Testis (tissue), 3 donors: ENCODE measurements around the gene ZNF503. TPM values are rescaled to one million over a fixed set of nuclear protein-coding genes. Genes with fewer than 3 reads are reported as not detected.

ENCODE experiments used
- DNase-seq: peaks from one replicate; pipeline ENCODE4 v3.0.0-alpha.2; 2019
- H3K27ac ChIP-seq, 2 donors: fragments of 200-600 bp; sonication (generic); one replicate each; pipeline ENCODE4 v1.5.1; 2019
- H3K27me3 ChIP-seq: fragments of 200-600 bp; sonication (generic); one replicate; pipeline ENCODE4 v1.5.1; 2019
- H3K36me3 ChIP-seq: fragments of 200-600 bp; sonication (generic); one replicate; pipeline ENCODE4 v1.5.1; 2017; ENCODE audit warnings: low read depth; ENCODE audit errors: missing control alignments
- H3K4me1 ChIP-seq: fragments of 200-600 bp; sonication (generic); one replicate; pipeline ENCODE4 v1.5.1; 2019
- H3K4me3 ChIP-seq, 2 donors: fragments of 200-600 bp; sonication (generic); one replicate each; pipeline ENCODE4 v1.5.1; 2017 to 2019
- H3K9me3 ChIP-seq: fragments of 200-600 bp; sonication (generic); one replicate; pipeline ENCODE4 v1.5.1; 2017
- CTCF ChIP-seq, 3 experiments: fragments of 450-650 bp in 2 of 3; fragments of 200-600 bp in 1 of 3; sonication (generic) in 1 of 3; IDR thresholded peaks; one replicate each; pipeline ENCODE4 v1.5.1; 2016 to 2019; ENCODE audit warnings: antibody characterized with exemption in 3 of 3, mild to moderate bottlenecking in 2 of 3, moderate library complexity in 1 of 3
- POLR2A ChIP-seq: fragments of 450-650 bp; IDR thresholded peaks from one replicate; pipeline ENCODE4 v1.6.1; 2017; ENCODE audit warnings: antibody characterized with exemption, mild to moderate bottlenecking, moderate library complexity
- WGBS, 2 donors: methylation state at CpG; one replicate each; pipeline ENCODE4 v1.1.5; 2018; 5-methylcytosine and 5-hydroxymethylcytosine counted together
- intact Hi-C: fragments of 100-400 bp; cut with DNase I; formaldehyde crosslinking; loops from one replicate; pipeline ENCODE4 v1.15.1; 2023; ENCODE audit warnings: low total_unique reads
- polyA plus RNA-seq: library from polyadenylated mRNA; stranded (reverse); fragments of 350-450 nt; fragmentation: Illumina TruSeq; extraction: RNeasy Lipid Tissue Mini Kit (QIAGEN cat#74804); gene quantifications from one replicate; pipeline ENCODE4 v1.2.3, GENCODE V29; 2014; ENCODE audit warnings: low read depth, low replicate concordance; ENCODE audit not compliant: insufficient read depth
- total RNA-seq, 2 donors: library from RNA; depleted of rRNA; stranded (reverse); fragments of >200 nt; gene quantifications; one replicate each; pipeline ENCODE4 v1.2.3, GENCODE V29; 2016

ZNF503 gene
- total and polyA plus RNA-seq, 3 donors from 2014 or later = 7.0 to 9.8 (median 8.0) TPM

- no peak overlapping the region for H3K4me3 ChIP-seq
- intact Hi-C loops = no loop called here
- no peak overlapping the region for H3K27ac ChIP-seq
- DNase-seq = no peak
- H3K9me3 ChIP-seq = no peaks in the 10 kb centered on the region
- TF ChIP-seq POLR2A (no peak), CTCF (IDR thresholded peaks at IDR 0.05) (no peak)
- H3K4me1 ChIP-seq = peaks cover 3% of the 10 kb centered on the region
- H3K27me3 ChIP-seq = no peaks in the 10 kb centered on the region
- H3K36me3 ChIP-seq = no peaks in the 10 kb centered on the region
- 94 to 95% methylated on average over 1 of the region's 1 CpG for WGBS, 2 donors
Observed at GRCh38 chr10:75414527-75414926, 13.0 kb upstream of the ZNF503 start.

- 47 to 51% methylated on average over 10 of the region's 10 CpGs for WGBS, 2 donors
- H3K4me3 ChIP-seq = peak overlapping the region in 1 of 2 donors; percentile 74
- no peak for DNase-seq
- peaks cover 3% of the 10 kb centered on the region for H3K4me1 ChIP-seq
- no peaks in the 10 kb centered on the region for H3K36me3 ChIP-seq
- intact Hi-C loops = no loop called here
- TF ChIP-seq CTCF (IDR thresholded peaks at IDR 0.05) (no peak), POLR2A (no peak)
- no peaks in the 10 kb centered on the region for H3K9me3 ChIP-seq
- no peaks in the 10 kb centered on the region for H3K27me3 ChIP-seq
- peak overlapping the region in 1 of 2 donors; percentile 86 for H3K27ac ChIP-seq
Observed at GRCh38 chr10:75410132-75411005, 8.8 kb upstream of the ZNF503 start.

GRCh38 chr10:75408911-75409885, 7.6 kb upstream of the ZNF503 start:
- H3K27ac ChIP-seq = peak overlapping the region; percentile 68 to 86
- no peaks in the 10 kb centered on the region for H3K9me3 ChIP-seq
- TF ChIP-seq POLR2A (no peak), CTCF (IDR thresholded peaks at IDR 0.05) (no peak)
- H3K27me3 ChIP-seq = no peaks in the 10 kb centered on the region
- peak; percentile 78 for DNase-seq
- 1 to 2% methylated on average over 26 to 69 of the region's 76 CpGs for WGBS, 2 donors
- intact Hi-C loops = loop anchor here (10.0 kb wide), 2 partner anchors 506 to 626 kb away; no protein-coding TSS in a partner anchor
- peak overlapping the region; percentile 74 to 84 for H3K4me3 ChIP-seq
- H3K4me1 ChIP-seq = peaks cover 3% of the 10 kb centered on the region
- no peaks in the 10 kb centered on the region for H3K36me3 ChIP-seq

GRCh38 chr10:75408509-75408875, 6.9 kb upstream of the ZNF503 start:
- no peaks in the 10 kb centered on the region for H3K9me3 ChIP-seq
- H3K27me3 ChIP-seq = no peaks in the 10 kb centered on the region
- TF ChIP-seq CTCF (IDR thresholded peaks at IDR 0.05) (no peak), POLR2A (no peak)
- peak overlapping the region; percentile 74 to 84 for H3K4me3 ChIP-seq
- H3K27ac ChIP-seq = peak overlapping the region in 1 of 2 donors; percentile 86
- DNase-seq = no peak
- peaks cover 3% of the 10 kb centered on the region for H3K4me1 ChIP-seq
- intact Hi-C loops = loop anchor here (10.0 kb wide), 2 partner anchors 506 to 626 kb away; no protein-coding TSS in a partner anchor
- H3K36me3 ChIP-seq = no peaks in the 10 kb centered on the region
- WGBS, 2 donors = 6 to 19% methylated on average over 27 of the region's 27 CpGs
